GM12878 (cell line): ENCODE results near the gene MXI1. TPM values are rescaled to one million over a fixed set of nuclear protein-coding genes. Genes with fewer than 3 reads are reported as not detected.

Source experiments
- ATAC-seq: fragments of 200-7000 bp; cut with Tn5 transposase; 3 replicates; pipeline ENCODE4 v1.9.1; 2020; ENCODE audit warnings: mild to moderate bottlenecking, moderate library complexity
- BruUV-seq: library from RNA; stranded (reverse); fragments of 400-500 nt; replicated peaks from 2 replicates; lab custom pipeline; 2021; lab: Mats Ljungman, UMichigan
- CTCF ChIA-PET: fragments of 300-600 bp; sonication (Branson Sonifier 250); formaldehyde crosslinking; extraction: SDS; loops from one replicate; lab custom pipeline; 2021; ENCODE audit warnings: inconsistent platforms; lab: Yijun Ruan, JAX
- POLR2A ChIA-PET: fragments of 350-600 bp; formaldehyde crosslinking; extraction: SDS; loops from one replicate; lab custom pipeline; 2021; ENCODE audit warnings: inconsistent platforms; lab: Charles Lee
- RAD21 ChIA-PET: fragments of 300-600 bp; sonication (Branson Sonifier 250); formaldehyde crosslinking; loops from one replicate; lab custom pipeline; 2023; ENCODE audit warnings: antibody characterized with exemption; ENCODE audit not compliant: unreplicated experiment; lab: Charles Lee
- SMC1A ChIA-PET: fragments of 300-600 bp; sonication (Branson Sonifier 250); formaldehyde crosslinking; loops from one replicate; lab custom pipeline; 2023; ENCODE audit not compliant: unreplicated experiment, uncharacterized antibody; lab: Charles Lee
- DNase-seq: peaks from one replicate; pipeline ENCODE4 v3.0.0-alpha.2; 2011; ENCODE audit warnings: low read depth, low spot score
- FAIRE-seq: peaks from 3 replicates; lab custom pipeline; 2011; peaks lifted over from hg19 to GRCh38; lab: Jason Lieb, UNC
- H2AFZ ChIP-seq: 2 replicates; pipeline ENCODE4 v1.6.0; 2011; ENCODE audit warnings: low read depth, low read length, control low read depth; ENCODE audit not compliant: control insufficient read depth
- H3K27ac ChIP-seq: 2 replicates; pipeline ENCODE4 v1.5.1; 2011; ENCODE audit warnings: control low read depth; ENCODE audit not compliant: control insufficient read depth, insufficient read depth
- H3K27me3 ChIP-seq, 2 experiments: replicated peaks in 1 of 2; 2 replicates each; pipeline versions ENCODE4 v1.6.0 to v1.6.1; 2011; ENCODE audit warnings: low read length in 1 of 2; ENCODE audit not compliant: control insufficient read depth in 2 of 2, insufficient read depth in 2 of 2
- H3K36me3 ChIP-seq, 2 experiments: 2 replicates each; pipeline ENCODE4 v1.5.1; 2011; ENCODE audit warnings: low read length in 1 of 2; ENCODE audit not compliant: control insufficient read depth in 2 of 2, insufficient read depth in 2 of 2
- H3K4me1 ChIP-seq: 2 replicates; pipeline ENCODE4 v1.6.1; 2011; ENCODE audit warnings: mild to moderate bottlenecking, low read length, moderate library complexity, mixed read lengths; ENCODE audit not compliant: control insufficient read depth, insufficient read depth
- H3K4me2 ChIP-seq: 2 replicates; pipeline ENCODE4 v1.6.0; 2011; ENCODE audit warnings: control low read depth; ENCODE audit not compliant: control insufficient read depth, insufficient read depth
- H3K4me3 ChIP-seq: fragments of 200-600 bp; sonication (generic); 2 replicates; pipeline ENCODE4 v1.5.1; 2016
- H3K79me2 ChIP-seq: 2 replicates; pipeline ENCODE4 v1.6.0; 2011; ENCODE audit warnings: low read length; ENCODE audit not compliant: control insufficient read depth, insufficient read depth
- H3K9ac ChIP-seq: 2 replicates; pipeline ENCODE4 v1.8.0; 2011; ENCODE audit warnings: low read length, control low read depth, mixed read lengths; ENCODE audit not compliant: control insufficient read depth, insufficient read depth
- H3K9me3 ChIP-seq: replicated peaks from 3 replicates; pipeline ENCODE4 v1.5.1; 2011; ENCODE audit warnings: mild to moderate bottlenecking, low read length; ENCODE audit not compliant: control insufficient read depth, insufficient read depth
- H4K20me1 ChIP-seq: 2 replicates; pipeline ENCODE4 v1.6.0; 2011; ENCODE audit not compliant: control insufficient read depth, insufficient read depth
- ELK1 ChIP-seq: IDR thresholded peaks from 2 replicates; pipeline ENCODE4 v1.6.1; 2012; ENCODE audit warnings: low read depth, low read length, improper control_type of control experiment
- ETV6 ChIP-seq, 2 experiments: fragments of 450-650 bp in 1 of 2; IDR thresholded peaks in 1 of 2; conservative IDR thresholded peaks in 1 of 2; 2 replicates each; pipeline ENCODE4 v1.6.1; 2014; ENCODE audit warnings: antibody characterized with exemption in 1 of 2, borderline replicate concordance in 1 of 2, low read depth in 1 of 2, mild to moderate bottlenecking in 1 of 2, moderate library complexity in 1 of 2
- EZH2 ChIP-seq: IDR thresholded peaks from 2 replicates; pipeline ENCODE4 v1.6.1; 2012; ENCODE audit warnings: low read depth, mild to moderate bottlenecking, control low read depth, inconsistent platforms, low read length, borderline replicate concordance; ENCODE audit not compliant: control insufficient read depth
- GATAD2B ChIP-seq: fragments of 450-650 bp; conservative IDR thresholded peaks from 2 replicates; pipeline ENCODE4 v1.6.1; 2017; ENCODE audit warnings: low read depth, mild to moderate bottlenecking, moderate library complexity
- HCFC1 ChIP-seq: fragments of 150-350 bp; IDR thresholded peaks from 2 replicates; pipeline ENCODE4 v1.6.1; 2014; ENCODE audit warnings: low read length
- JUNB ChIP-seq: IDR thresholded peaks from 2 replicates; pipeline ENCODE4 v1.6.1; 2016; ENCODE audit warnings: antibody characterized with exemption, mild to moderate bottlenecking
- NFXL1 ChIP-seq: fragments of 450-650 bp; IDR thresholded peaks from 2 replicates; pipeline ENCODE4 v1.6.1; 2017; ENCODE audit warnings: antibody characterized with exemption, mild to moderate bottlenecking, borderline replicate concordance
- NR2F1 ChIP-seq: fragments of 450-650 bp; conservative IDR thresholded peaks from 2 replicates; pipeline ENCODE4 v1.6.1; 2017; ENCODE audit warnings: mild to moderate bottlenecking
- SIN3A ChIP-seq: IDR thresholded peaks from 2 replicates; pipeline ENCODE4 v1.6.1; 2012; ENCODE audit warnings: low read depth, low read length, improper control_type of control experiment
- STAT3 ChIP-seq: IDR thresholded peaks from 2 replicates; pipeline ENCODE4 v1.6.1; 2011; ENCODE audit warnings: low read depth, low read length, improper control_type of control experiment
- SUPT20H ChIP-seq: IDR thresholded peaks from 2 replicates; pipeline ENCODE4 v1.6.1; 2011; ENCODE audit warnings: low read depth, mild to moderate bottlenecking, low read length, moderate library complexity, borderline replicate concordance; ENCODE audit not compliant: control insufficient read depth
- SUZ12 ChIP-seq: fragments of 200-600 bp; sonication (generic); IDR thresholded peaks from one replicate; pipeline ENCODE4 v1.6.1; 2018; ENCODE audit warnings: antibody characterized with exemption, mild to moderate bottlenecking; ENCODE audit not compliant: unreplicated experiment
- ZNF622 ChIP-seq: fragments of 450-650 bp; IDR thresholded peaks from 2 replicates; pipeline ENCODE4 v1.6.1; 2017; ENCODE audit warnings: mild to moderate bottlenecking, inconsistent platforms
- WGBS: methylation state at CpG from one replicate; pipeline ENCODE4 v1.1.6; 2016; ENCODE audit warnings: low lambda C conversion rate; ENCODE audit not compliant: insufficient replicate concordance, insufficient coverage; ENCODE audit errors: missing lambda C conversion rate; 5-methylcytosine and 5-hydroxymethylcytosine counted together
- in situ Hi-C: fragments of 300-500 bp; cut with MboI; formaldehyde crosslinking; loops from 9 replicates; pipeline ENCODE4 v1.14.3; 2018; ENCODE audit warnings: mixed read lengths
- intact Hi-C: fragments of 100-400 bp; cut with micrococcal nuclease; formaldehyde crosslinking; loops from one replicate; pipeline ENCODE4 v1.14.2; 2022; ENCODE audit not compliant: unreplicated experiment
- polyA plus RNA-seq, 11 experiments: library from polyadenylated mRNA; depleted of rRNA in 4 of 11; unstranded in 6 of 11; stranded (reverse) in 5 of 11; fragments of >200 nt; fragmentation: Nextera tagmentation in 4 of 11; fragmentation: Illumina TruSeq in 1 of 11; extraction: Ambion mirVana in 4 of 11; extraction: Trizol in 1 of 11; gene quantifications; 1 replicate in 1 of 11; 2 replicates in 10 of 11; pipeline versions ENCODE4 v1.2.1 to v1.2.3, GENCODE V29; 2011 to 2016; ENCODE audit warnings: inconsistent platforms in 2 of 11, missing spikeins in 2 of 11, low read depth in 1 of 11
- total RNA-seq, 4 experiments: library from RNA; depleted of rRNA in 3 of 4; stranded (reverse); fragments of >200 nt in 3 of 4; fragmentation: Illumina TruSeq in 1 of 4; extraction: Trizol in 1 of 4; gene quantifications; 2 replicates each; pipeline versions ENCODE4 v1.2.1 to v1.2.3, GENCODE V29; 2013 to 2021
- TF ChIP-seq, protein P1 (sequence below): IDR thresholded peaks from 2 replicates; pipeline ENCODE4 v1.6.1; 2012; ENCODE audit warnings: improper control_type of control experiment, low read depth, low read length; ENCODE audit not compliant: insufficient replicate concordance
- TF ChIP-seq, protein P2 (sequence below): IDR thresholded peaks from 2 replicates; pipeline ENCODE4 v1.6.1; 2011; ENCODE audit warnings: borderline replicate concordance, low read depth, mild to moderate bottlenecking, moderate library complexity, mixed read lengths, low read length; ENCODE audit not compliant: insufficient read depth; ENCODE audit errors: extremely low read length

The MXI1 gene
- total and polyA plus RNA-seq, 10 of the 15 experiments (the other 5 are each of a cell fraction or from before 2014, with no cell fraction given) = 0.23 to 8.0 (median 0.41) TPM

DNA sequence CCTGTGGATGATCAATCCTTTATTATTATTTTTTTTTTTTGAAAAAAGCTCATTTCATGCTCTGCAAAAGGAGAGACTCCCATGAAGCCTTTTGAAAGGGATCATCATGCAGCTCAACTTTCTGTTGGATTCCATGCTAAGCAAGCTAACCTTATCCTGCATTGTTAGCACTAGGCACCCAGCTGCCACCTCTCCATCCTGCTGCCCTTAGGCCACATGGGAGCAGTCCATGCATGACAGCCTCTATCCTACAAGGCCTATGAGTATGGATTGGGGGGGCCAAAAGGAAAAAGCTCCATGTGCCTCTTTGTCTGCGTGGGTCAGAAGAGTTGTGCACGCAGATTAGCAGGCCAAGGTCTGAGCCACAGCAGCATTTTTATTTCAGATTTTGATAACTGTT, 78.1 kb downstream of the MXI1 start (continued):
- TF ChIP-seq NR2F1 = no peak

DNA sequence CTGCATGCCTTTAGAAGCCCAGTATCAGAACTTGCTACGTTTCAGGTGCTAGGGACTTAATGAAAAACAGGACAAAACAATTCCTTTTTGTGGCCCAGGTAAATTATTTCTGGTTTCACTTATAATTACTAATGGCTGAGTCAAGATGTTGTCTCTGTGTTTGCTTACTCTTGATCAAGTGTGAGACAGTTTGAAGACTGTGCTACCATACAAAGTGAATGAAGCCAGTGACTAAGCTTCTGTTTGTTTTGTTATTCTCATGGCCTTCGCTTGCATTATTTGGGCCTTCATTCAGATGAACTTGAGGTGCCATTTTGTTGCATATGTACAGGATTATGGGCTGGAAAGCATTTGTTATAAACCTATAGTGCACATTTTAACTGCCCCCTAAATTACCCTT, 79.4 kb downstream of the MXI1 start:
- Histone ChIP-seq H3K27ac (no peak overlapping the region), H3K27me3 (no peaks in the 10 kb centered on the region), H3K9me3 (no peaks in the 10 kb centered on the region), H3K4me2 (no peak overlapping the region), H3K79me2 (no peaks in the 10 kb centered on the region), H2AFZ (no peak overlapping the region), H3K4me1 (no peaks in the 10 kb centered on the region), H4K20me1 (no peaks in the 10 kb centered on the region), H3K36me3 (peaks cover 0 to 13% of the 10 kb centered on the region in 2 experiments; a peak in 3 of 4 replicates), H3K4me3 (no peak overlapping the region), H3K9ac (no peak overlapping the region)
- ATAC-seq (no peak), FAIRE-seq (no peak), DNase-seq (no peak)
- in situ Hi-C loops = no loop called here
- intact Hi-C loops = no loop called here
- RAD21 ChIA-PET = no interaction called here
- 98% methylated on average over 2 of the region's 2 CpGs for WGBS
- SMC1A ChIA-PET = interaction anchor here (1.2 to 2.4 kb wide), 3 partner anchors 9 to 12 kb away, joined by 5 to 11 read pairs (median 5); no protein-coding TSS in a partner anchor
- POLR2A ChIA-PET = interaction anchor here (0.6 kb wide), 1 partner anchor 263 kb away, joined by 3 read pairs; no protein-coding TSS in a partner anchor
- CTCF ChIA-PET = interaction anchor here (2.0 kb wide), 1 partner anchor 9 kb away, joined by 6 read pairs; no protein-coding TSS in a partner anchor
- no TSS peak for BruUV-seq
- no peak for TF ChIP-seq EZH2
- TF ChIP-seq ZNF622 = no peak
- no peak for TF ChIP-seq ELK1
- no peak for TF ChIP-seq STAT3
- no peak for TF ChIP-seq SIN3A
- no peak for TF ChIP-seq NR2F1
- TF ChIP-seq, protein P1, sequence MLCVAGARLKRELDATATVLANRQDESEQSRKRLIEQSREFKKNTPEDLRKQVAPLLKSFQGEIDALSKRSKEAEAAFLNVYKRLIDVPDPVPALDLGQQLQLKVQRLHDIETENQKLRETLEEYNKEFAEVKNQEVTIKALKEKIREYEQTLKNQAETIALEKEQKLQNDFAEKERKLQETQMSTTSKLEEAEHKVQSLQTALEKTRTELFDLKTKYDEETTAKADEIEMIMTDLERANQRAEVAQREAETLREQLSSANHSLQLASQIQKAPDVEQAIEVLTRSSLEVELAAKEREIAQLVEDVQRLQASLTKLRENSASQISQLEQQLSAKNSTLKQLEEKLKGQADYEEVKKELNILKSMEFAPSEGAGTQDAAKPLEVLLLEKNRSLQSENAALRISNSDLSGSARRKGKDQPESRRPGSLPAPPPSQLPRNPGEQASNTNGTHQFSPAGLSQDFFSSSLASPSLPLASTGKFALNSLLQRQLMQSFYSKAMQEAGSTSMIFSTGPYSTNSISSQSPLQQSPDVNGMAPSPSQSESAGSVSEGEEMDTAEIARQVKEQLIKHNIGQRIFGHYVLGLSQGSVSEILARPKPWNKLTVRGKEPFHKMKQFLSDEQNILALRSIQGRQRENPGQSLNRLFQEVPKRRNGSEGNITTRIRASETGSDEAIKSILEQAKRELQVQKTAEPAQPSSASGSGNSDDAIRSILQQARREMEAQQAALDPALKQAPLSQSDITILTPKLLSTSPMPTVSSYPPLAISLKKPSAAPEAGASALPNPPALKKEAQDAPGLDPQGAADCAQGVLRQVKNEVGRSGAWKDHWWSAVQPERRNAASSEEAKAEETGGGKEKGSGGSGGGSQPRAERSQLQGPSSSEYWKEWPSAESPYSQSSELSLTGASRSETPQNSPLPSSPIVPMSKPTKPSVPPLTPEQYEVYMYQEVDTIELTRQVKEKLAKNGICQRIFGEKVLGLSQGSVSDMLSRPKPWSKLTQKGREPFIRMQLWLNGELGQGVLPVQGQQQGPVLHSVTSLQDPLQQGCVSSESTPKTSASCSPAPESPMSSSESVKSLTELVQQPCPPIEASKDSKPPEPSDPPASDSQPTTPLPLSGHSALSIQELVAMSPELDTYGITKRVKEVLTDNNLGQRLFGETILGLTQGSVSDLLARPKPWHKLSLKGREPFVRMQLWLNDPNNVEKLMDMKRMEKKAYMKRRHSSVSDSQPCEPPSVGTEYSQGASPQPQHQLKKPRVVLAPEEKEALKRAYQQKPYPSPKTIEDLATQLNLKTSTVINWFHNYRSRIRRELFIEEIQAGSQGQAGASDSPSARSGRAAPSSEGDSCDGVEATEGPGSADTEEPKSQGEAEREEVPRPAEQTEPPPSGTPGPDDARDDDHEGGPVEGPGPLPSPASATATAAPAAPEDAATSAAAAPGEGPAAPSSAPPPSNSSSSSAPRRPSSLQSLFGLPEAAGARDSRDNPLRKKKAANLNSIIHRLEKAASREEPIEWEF = no peak
- no peak for TF ChIP-seq ETV6 (conservative IDR thresholded peaks at IDR 0.05 in 1 of 2, IDR thresholded peaks at IDR 0.05 in 1 of 2; ENCODE audit: borderline replicate concordance in 1 of 2, low read depth in 1 of 2)
- no peak for TF ChIP-seq SUPT20H
- TF ChIP-seq SUZ12 = no peak
- TF ChIP-seq JUNB = no peak
- no peak for TF ChIP-seq NFXL1
- no peak for TF ChIP-seq GATAD2B
- no peak for TF ChIP-seq HCFC1
- TF ChIP-seq, protein P2, sequence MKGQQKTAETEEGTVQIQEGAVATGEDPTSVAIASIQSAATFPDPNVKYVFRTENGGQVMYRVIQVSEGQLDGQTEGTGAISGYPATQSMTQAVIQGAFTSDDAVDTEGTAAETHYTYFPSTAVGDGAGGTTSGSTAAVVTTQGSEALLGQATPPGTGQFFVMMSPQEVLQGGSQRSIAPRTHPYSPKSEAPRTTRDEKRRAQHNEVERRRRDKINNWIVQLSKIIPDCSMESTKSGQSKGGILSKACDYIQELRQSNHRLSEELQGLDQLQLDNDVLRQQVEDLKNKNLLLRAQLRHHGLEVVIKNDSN = no peak
